Duodenal mucosa (tissue), 2 donors: ENCODE results near the gene BATF.

Source experiments
- H3K27ac ChIP-seq: one replicate; pipeline ENCODE4 v1.7.0; 2013; ENCODE audit warnings: low read depth, low read length
- H3K27me3 ChIP-seq, 2 donors: one replicate each; pipeline ENCODE4 v1.7.0; 2013; ENCODE audit warnings: low read length in 2 of 2, control low read depth in 1 of 2; ENCODE audit not compliant: insufficient read depth in 2 of 2, control insufficient read depth in 1 of 2
- H3K36me3 ChIP-seq, 2 donors: one replicate each; pipeline ENCODE4 v1.7.0; 2013; ENCODE audit warnings: low read length in 2 of 2, control low read depth in 1 of 2; ENCODE audit not compliant: insufficient read depth in 2 of 2, control insufficient read depth in 1 of 2
- H3K4me1 ChIP-seq, 2 donors: one replicate each; pipeline ENCODE4 v1.7.0; 2013; ENCODE audit warnings: low read length in 2 of 2, control low read depth in 1 of 2; ENCODE audit not compliant: insufficient read depth in 2 of 2, control insufficient read depth in 1 of 2
- H3K4me3 ChIP-seq, 2 donors: one replicate each; pipeline ENCODE4 v1.7.0; 2013; ENCODE audit warnings: low read length in 2 of 2, low read depth in 1 of 2
- H3K9ac ChIP-seq, 2 donors: one replicate each; pipeline ENCODE4 v1.7.0; 2013; ENCODE audit warnings: low read length in 2 of 2, low read depth in 1 of 2
- H3K9me3 ChIP-seq, 2 donors: one replicate each; pipeline ENCODE4 v1.7.0; 2013; ENCODE audit warnings: low read length in 2 of 2, control low read depth in 1 of 2; ENCODE audit not compliant: control insufficient read depth in 1 of 2

Gene BATF

GRCh38 chr14:75489480-75489837, 32.8 kb upstream of the BATF start:
- no peaks in the 10 kb centered on the region for H3K36me3 ChIP-seq
- no peaks in the 10 kb centered on the region for H3K9me3 ChIP-seq
- no peaks in the 10 kb centered on the region for H3K4me1 ChIP-seq
- no peak overlapping the region for H3K27ac ChIP-seq
- no peaks in the 10 kb centered on the region for H3K27me3 ChIP-seq
- no peak overlapping the region for H3K9ac ChIP-seq
- H3K4me3 ChIP-seq: no peak overlapping the region

GRCh38 chr14:75491376-75491978, 30.8 kb upstream of the BATF start:
- no peak overlapping the region for H3K27ac ChIP-seq
- no peaks in the 10 kb centered on the region for H3K9me3 ChIP-seq
- H3K4me1 ChIP-seq: no peaks in the 10 kb centered on the region
- no peaks in the 10 kb centered on the region for H3K27me3 ChIP-seq
- no peak overlapping the region for H3K9ac ChIP-seq
- H3K4me3 ChIP-seq: no peak overlapping the region
- no peaks in the 10 kb centered on the region for H3K36me3 ChIP-seq

GRCh38 chr14:75492832-75493591, 29.3 kb upstream of the BATF start:
- no peaks in the 10 kb centered on the region for H3K4me1 ChIP-seq

GRCh38 chr14:75493592-75494087, 28.6 kb upstream of the BATF start:
- Histone ChIP-seq H3K9ac (no peak overlapping the region), H3K9me3 (no peaks in the 10 kb centered on the region), H3K27ac (no peak overlapping the region), H3K4me1 (no peaks in the 10 kb centered on the region), H3K27me3 (no peaks in the 10 kb centered on the region), H3K36me3 (no peaks in the 10 kb centered on the region), H3K4me3 (no peak overlapping the region)

More at GRCh38 chr14:75492832-75493591, 29.3 kb upstream of the BATF start:
- Histone ChIP-seq H3K27me3 (no peaks in the 10 kb centered on the region), H3K36me3 (no peaks in the 10 kb centered on the region), H3K9me3 (no peaks in the 10 kb centered on the region), H3K27ac (no peak overlapping the region), H3K4me3 (no peak overlapping the region), H3K9ac (no peak overlapping the region)

- no peaks in the 10 kb centered on the region for H3K4me1 ChIP-seq
- H3K36me3 ChIP-seq: no peaks in the 10 kb centered on the region
- no peaks in the 10 kb centered on the region for H3K9me3 ChIP-seq
- H3K4me3 ChIP-seq: no peak overlapping the region
- no peak overlapping the region for H3K27ac ChIP-seq
- no peaks in the 10 kb centered on the region for H3K27me3 ChIP-seq
- H3K9ac ChIP-seq: no peak overlapping the region
Measured at GRCh38 chr14:75494896-75495295, 27.4 kb upstream of the BATF start.

GRCh38 chr14:75495399-75495798, 26.9 kb upstream of the BATF start:
- Histone ChIP-seq H3K27ac (no peak overlapping the region), H3K9me3 (no peaks in the 10 kb centered on the region), H3K9ac (no peak overlapping the region), H3K27me3 (no peaks in the 10 kb centered on the region), H3K4me1 (no peaks in the 10 kb centered on the region), H3K36me3 (no peaks in the 10 kb centered on the region), H3K4me3 (no peak overlapping the region)

GRCh38 chr14:75495882-75496281, 26.4 kb upstream of the BATF start:
- Histone ChIP-seq H3K27ac (no peak overlapping the region), H3K27me3 (no peaks in the 10 kb centered on the region), H3K36me3 (no peaks in the 10 kb centered on the region), H3K9ac (no peak overlapping the region), H3K4me3 (no peak overlapping the region), H3K4me1 (no peaks in the 10 kb centered on the region), H3K9me3 (no peaks in the 10 kb centered on the region)

- H3K4me3 ChIP-seq: no peak overlapping the region
- H3K36me3 ChIP-seq: no peaks in the 10 kb centered on the region
- H3K27ac ChIP-seq: no peak overlapping the region
- H3K9ac ChIP-seq: no peak overlapping the region
- H3K9me3 ChIP-seq: no peaks in the 10 kb centered on the region
- no peaks in the 10 kb centered on the region for H3K4me1 ChIP-seq
- no peaks in the 10 kb centered on the region for H3K27me3 ChIP-seq
Measured at GRCh38 chr14:75496755-75497154, 25.5 kb upstream of the BATF start.

- no peak overlapping the region for H3K9ac ChIP-seq
- H3K27me3 ChIP-seq: no peaks in the 10 kb centered on the region
- H3K4me1 ChIP-seq: no peaks in the 10 kb centered on the region
- no peaks in the 10 kb centered on the region for H3K36me3 ChIP-seq
- no peak overlapping the region for H3K4me3 ChIP-seq
- no peak overlapping the region for H3K27ac ChIP-seq
- no peaks in the 10 kb centered on the region for H3K9me3 ChIP-seq
Measured at GRCh38 chr14:75497191-75497590, 25.1 kb upstream of the BATF start.

- Histone ChIP-seq H3K4me1 (no peaks in the 10 kb centered on the region), H3K4me3 (no peak overlapping the region), H3K36me3 (no peaks in the 10 kb centered on the region), H3K9ac (no peak overlapping the region), H3K27me3 (no peaks in the 10 kb centered on the region), H3K9me3 (no peaks in the 10 kb centered on the region), H3K27ac (no peak overlapping the region)
Measured at GRCh38 chr14:75497701-75498100, 24.6 kb upstream of the BATF start.
